ENCODE results near the gene THEMIS.

Gene THEMIS

DNA sequence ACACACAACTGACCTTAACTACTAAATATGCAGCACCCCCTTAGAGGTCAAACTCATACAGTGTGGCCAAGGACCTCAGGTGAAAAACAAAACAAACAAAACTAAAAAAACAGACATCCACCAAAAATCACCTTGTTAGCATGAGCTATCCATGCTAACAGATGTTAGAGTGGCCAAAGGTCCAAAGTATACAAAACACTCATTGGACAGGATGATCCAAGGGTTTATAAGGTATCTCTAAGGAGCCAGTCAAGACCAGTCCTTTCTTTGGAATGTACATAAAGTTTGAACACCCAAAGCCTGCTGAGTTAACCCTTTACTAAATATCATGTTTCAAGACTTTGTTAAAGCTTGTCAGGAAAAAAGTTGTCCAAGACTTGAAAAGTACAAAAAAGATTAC, 35.8 kb downstream of the THEMIS start:
- Mint-ChIP-seq H3K9me3 (no peaks in the 10 kb centered on the region), H3K27me3 (ENCODE audit: low read depth, poor library complexity) (peaks cover 4% of the 10 kb centered on the region), H3K36me3 (ENCODE audit: low read depth) (no peaks in the 10 kb centered on the region), H3K4me1 (no peaks in the 10 kb centered on the region), H3K4me3 (no peak overlapping the region), H3K27ac (no peak overlapping the region)
- no peak for DNase-seq
- no peak for TF ChIP-seq CTCF (IDR thresholded peaks at IDR 0.05)

GRCh38 chr6:127864701-127865100, 36.2 kb downstream of the THEMIS start:
- no peak for DNase-seq
- Mint-ChIP-seq H3K36me3 (ENCODE audit: low read depth) (no peaks in the 10 kb centered on the region), H3K4me1 (no peaks in the 10 kb centered on the region), H3K9me3 (no peaks in the 10 kb centered on the region), H3K4me3 (no peak overlapping the region), H3K27me3 (ENCODE audit: low read depth, poor library complexity) (peaks cover 4% of the 10 kb centered on the region), H3K27ac (no peak overlapping the region)
- TF ChIP-seq CTCF (IDR thresholded peaks at IDR 0.05), result no peak

- no peaks in the 10 kb centered on the region for H3K4me1 Mint-ChIP-seq
- DNase-seq, result no peak
- no peak overlapping the region for H3K27ac Mint-ChIP-seq
- no peaks in the 10 kb centered on the region for H3K9me3 Mint-ChIP-seq
- H3K4me3 Mint-ChIP-seq, result no peak overlapping the region
- no peak for TF ChIP-seq CTCF (IDR thresholded peaks at IDR 0.05)
- H3K27me3 Mint-ChIP-seq (ENCODE audit: low read depth, poor library complexity), result peaks cover 4% of the 10 kb centered on the region
- no peaks in the 10 kb centered on the region for H3K36me3 Mint-ChIP-seq (ENCODE audit: low read depth)
These were observed 40.1 kb downstream of the THEMIS start for GRCh38 chr6:127860723-127861122.

- Mint-ChIP-seq H3K36me3 (ENCODE audit: low read depth) (no peaks in the 10 kb centered on the region), H3K4me3 (no peak overlapping the region), H3K9me3 (no peaks in the 10 kb centered on the region), H3K27ac (no peak overlapping the region), H3K4me1 (no peaks in the 10 kb centered on the region), H3K27me3 (ENCODE audit: low read depth, poor library complexity) (peaks cover 4% of the 10 kb centered on the region)
- no peak for DNase-seq
- TF ChIP-seq CTCF (IDR thresholded peaks at IDR 0.05), result no peak
These were observed 40.9 kb downstream of the THEMIS start for GRCh38 chr6:127859956-127860355.

DNA sequence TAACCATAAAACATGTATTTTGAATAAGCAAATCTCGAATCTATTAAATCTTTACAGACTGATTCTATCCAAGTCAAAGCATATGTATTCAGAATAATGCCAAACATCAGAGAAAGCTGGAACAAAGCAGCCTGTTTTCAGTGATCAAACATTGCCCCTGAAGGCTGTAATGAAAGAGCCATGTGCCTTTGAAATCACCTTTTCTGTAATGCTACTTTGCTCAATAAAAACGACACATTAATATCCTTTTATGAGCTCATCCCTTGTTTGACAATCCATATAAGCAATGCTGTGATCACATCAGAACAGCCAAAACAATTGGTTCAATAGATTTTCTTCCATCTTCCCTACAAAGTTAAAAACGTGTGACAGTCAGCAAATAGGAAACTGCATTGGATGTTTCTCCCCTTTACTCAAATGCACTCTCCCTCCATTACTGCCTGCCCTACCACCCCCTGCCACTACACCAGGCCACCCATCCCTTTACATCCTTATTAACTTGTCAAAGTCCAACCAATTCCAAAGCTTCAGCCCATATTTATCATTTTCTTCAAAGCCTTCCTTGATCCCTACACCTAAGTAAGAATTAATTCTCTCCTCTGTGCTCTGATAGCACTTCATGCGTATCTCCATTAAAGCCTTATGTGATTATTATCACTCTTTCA, 42.0 kb downstream of the THEMIS start:
- peaks cover 4% of the 10 kb centered on the region for H3K27me3 Mint-ChIP-seq (ENCODE audit: low read depth, poor library complexity)
- no peaks in the 10 kb centered on the region for H3K4me1 Mint-ChIP-seq
- no peak for DNase-seq
- H3K36me3 Mint-ChIP-seq (ENCODE audit: low read depth), result no peaks in the 10 kb centered on the region
- no peak overlapping the region for H3K27ac Mint-ChIP-seq
- TF ChIP-seq CTCF (IDR thresholded peaks at IDR 0.05), result no peak
- no peak overlapping the region for H3K4me3 Mint-ChIP-seq
- H3K9me3 Mint-ChIP-seq, result no peaks in the 10 kb centered on the region

DNA sequence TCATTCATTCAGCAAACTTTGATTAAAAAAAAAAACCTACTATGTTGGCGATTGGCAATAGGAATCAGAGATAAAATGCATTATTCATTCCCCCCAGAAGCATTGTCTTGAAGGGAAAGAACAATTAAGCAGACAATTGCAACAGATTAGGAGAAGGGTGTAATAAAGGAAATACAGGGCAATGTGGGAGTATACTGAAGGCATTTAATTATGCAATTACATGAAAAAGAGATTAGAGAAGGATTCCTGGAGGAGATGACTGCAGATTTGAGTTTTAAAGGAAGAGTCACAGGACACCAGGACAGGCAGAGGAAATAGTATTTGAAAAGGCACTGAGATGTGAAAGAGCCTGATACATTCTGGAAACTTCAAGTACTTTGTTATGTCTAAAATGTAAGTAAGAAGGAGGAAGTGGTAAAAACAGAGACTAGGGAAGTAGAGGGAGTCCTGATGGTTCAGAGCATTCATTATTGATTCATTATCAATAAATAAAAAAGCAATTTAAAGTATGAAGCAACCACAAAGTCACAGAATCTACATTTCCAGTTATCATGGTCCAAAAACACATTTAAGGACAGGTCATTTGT, 43.7 kb downstream of the THEMIS start:
- H3K4me3 Mint-ChIP-seq, result no peak overlapping the region
- no peaks in the 10 kb centered on the region for H3K9me3 Mint-ChIP-seq
- H3K27me3 Mint-ChIP-seq (ENCODE audit: low read depth, poor library complexity), result no peaks in the 10 kb centered on the region
- no peak for DNase-seq
- H3K27ac Mint-ChIP-seq, result peak overlapping the region; percentile 80
- no peak for TF ChIP-seq CTCF (IDR thresholded peaks at IDR 0.05)
- no peaks in the 10 kb centered on the region for H3K36me3 Mint-ChIP-seq (ENCODE audit: low read depth)
- no peaks in the 10 kb centered on the region for H3K4me1 Mint-ChIP-seq

Measured in nephron progenitor cell (in vitro differentiated cells).